ENCODE results near the gene FRY.
A peak's percentile ranks its signal among the peaks of the same experiment; 100 is the strongest.
"Not testable (repeated sequence)": the region's sequence is repeated elsewhere in the genome, so short reads cannot be mapped to it uniquely, and the experiment has no call there.

FRY gene

DNA sequence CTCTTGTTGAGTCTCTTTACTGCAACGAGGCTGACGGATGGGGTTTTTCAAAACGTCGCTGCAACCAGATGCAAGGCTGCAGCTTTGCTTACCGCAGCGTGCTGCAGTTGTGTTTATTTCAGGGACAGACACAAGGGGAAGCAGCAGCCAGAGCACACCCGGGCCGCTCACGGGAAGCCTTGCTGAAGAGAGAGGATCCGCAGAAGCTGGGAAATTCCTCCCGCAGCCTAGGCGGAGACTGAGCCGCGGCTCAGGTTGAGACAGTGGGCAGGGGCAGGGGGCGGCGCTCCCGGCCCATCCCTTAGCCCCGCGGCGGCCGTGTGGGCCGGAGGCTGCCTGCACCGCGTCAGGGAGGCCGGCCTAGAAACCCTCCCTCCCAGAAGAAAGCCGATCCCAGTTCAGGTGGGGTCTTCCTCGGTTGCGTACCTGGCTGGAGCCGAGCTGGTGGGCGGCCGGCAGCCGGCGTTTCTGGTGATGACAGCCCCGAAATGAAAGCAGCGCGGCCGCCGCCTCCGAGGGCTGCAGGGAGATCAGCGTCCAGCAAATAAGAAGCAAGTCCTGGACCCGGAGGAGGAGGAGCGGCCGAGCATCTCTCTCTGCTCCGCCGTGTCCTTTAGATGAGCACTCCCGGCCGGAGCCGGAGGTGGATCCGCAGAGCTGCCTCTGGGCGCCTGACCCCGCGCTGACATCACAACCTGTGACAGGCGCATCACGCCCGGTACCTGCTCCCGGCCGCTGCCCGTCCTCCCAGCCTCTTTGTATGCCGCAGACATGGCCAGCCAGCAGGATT lies at the start of gene FRY:
Gene FRY (plus strand): TSS at position 750 of the 790 bp plus-strand sequence. CDS start 22 bp downstream, at position 772.
- Histone ChIP-seq H3K27ac (peak within 1 kb of the TSS in 20 of 21 experiments; percentile 15 to 84 (median 62)), H3K4me3 (peak within 1 kb of the TSS; percentile 49 to 77 (median 66))

DNA sequence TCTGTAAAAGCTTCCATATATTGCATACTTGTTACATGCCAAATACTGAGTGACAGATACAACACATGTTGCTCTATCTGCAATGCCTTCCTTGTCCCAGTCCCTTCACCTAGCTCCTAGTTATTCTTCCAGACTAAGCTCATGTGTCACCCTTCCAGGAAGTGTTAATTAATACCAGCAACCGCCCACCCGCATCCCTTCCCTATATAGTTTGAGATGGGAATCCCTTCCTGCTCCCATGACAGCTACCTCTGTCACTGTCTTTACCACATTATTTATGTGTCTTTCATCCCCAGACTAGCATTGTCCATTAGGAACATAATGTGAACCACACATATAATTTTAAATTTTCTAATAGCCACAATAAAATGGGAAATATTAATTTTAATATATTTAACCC lies 49.5 kb upstream of the FRY start:
- Histone ChIP-seq H3K4me3 (no peak overlapping the region), H3K27ac (no peak overlapping the region)

DNA sequence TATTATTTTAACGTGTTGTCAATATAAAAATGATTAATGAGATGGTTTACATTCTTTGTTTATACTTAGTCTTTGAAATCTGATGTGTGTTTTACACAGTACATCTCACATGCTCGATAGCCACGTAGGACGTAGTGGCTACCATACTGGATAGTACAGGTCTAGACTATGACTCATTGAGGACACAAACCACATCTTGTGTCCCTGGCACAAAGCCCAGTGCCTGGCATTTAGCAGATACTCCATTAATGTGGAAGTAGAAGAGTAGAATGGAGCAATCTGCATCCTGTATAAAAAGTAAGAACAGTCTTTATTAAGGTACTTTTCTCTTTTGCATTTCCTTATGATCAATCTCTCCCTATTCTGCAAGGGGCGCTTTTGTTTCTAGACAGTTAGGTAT lies 49.0 kb upstream of the FRY start:
- H3K4me3 ChIP-seq: no peak overlapping the region

DNA sequence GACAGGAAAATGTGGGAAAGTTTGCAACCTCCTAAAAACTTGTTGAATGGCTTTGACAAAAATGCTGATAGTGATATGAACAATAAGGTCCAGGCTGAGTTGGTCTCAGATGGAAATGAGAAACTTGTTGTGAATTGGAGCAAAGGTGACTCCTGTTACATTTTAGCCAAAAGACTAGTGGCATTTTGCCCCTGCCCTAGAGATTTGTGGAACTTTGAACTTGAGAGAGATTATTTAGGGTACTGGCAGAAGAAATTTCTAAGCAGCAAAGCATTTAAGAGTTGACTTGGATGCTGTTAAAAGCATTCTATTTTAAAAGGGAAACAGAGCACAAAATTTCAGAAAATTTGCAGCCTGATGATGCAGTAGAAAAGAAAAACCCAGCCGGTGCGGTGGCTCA lies 47.9 kb upstream of the FRY start:
- H3K27ac ChIP-seq, H3K4me3 ChIP-seq: not testable (repeated sequence)

More for the DNA sequence above, 49.0 kb upstream of the FRY start:
- H3K27ac ChIP-seq: no peak overlapping the region

DNA sequence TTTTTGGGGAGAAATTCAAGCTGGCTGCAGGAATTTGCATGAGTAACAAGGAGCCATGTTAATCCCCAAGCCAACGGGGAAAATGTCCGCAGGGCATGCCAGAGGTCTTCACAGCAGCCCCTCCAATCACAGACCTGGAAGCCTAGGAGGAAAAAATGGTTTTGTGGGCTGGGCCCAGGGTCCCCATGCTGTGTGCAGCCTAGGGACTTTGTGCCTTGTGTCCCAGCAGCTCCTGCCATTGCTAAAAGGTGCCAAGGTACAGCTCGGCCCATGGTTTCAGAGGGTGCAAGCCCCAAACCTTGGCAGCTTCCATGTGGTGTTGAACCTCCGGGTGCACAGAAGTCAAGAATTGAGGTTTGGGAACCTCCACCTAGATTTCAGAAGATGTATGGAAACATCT lies 47.2 kb upstream of the FRY start:
- not testable (repeated sequence) for H3K4me3 ChIP-seq

DNA sequence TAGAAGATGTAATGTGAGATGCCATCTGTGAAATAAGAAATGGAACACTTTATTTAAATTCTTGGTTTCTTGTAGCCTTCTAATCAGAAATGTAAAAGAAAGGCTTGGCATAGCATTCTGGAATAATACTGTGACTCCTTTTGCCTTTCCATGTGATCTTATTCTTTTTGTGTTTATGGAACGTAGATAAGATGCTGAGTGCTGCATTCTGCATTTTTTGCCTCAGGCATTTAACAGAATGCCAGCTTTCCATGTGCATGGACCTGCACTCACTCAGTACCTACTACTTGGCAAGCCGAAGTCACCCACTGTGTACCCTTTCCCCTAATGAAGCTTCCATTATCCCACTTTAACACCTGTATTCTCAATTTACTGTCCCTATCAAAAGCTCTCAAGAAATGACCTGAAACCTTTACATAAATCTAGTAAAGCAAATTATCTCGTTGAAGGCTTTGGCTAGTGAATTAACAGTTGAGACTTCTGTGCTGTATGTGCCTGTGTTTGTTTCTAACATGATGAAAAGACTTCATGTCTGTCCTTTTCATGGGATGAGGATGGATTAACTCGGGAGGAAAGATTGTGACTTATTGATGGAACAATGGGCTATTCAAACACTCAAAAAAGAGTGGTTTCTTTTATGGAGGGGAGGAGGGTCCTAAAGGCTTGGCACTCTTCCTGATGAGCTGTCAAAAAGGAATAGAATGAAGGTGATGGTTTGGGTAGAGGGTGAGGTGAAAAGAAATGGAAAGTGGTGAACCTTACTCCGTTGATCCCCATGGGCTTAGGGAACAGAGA lies 44.7 kb upstream of the FRY start:
- H3K27ac ChIP-seq: peak overlapping the region in 1 of 21 experiments; percentile 9
- H3K4me3 ChIP-seq: no peak overlapping the region

More for the DNA sequence above, 47.2 kb upstream of the FRY start:
- H3K27ac ChIP-seq: peak overlapping the region in 1 of 21 experiments; percentile 1

DNA sequence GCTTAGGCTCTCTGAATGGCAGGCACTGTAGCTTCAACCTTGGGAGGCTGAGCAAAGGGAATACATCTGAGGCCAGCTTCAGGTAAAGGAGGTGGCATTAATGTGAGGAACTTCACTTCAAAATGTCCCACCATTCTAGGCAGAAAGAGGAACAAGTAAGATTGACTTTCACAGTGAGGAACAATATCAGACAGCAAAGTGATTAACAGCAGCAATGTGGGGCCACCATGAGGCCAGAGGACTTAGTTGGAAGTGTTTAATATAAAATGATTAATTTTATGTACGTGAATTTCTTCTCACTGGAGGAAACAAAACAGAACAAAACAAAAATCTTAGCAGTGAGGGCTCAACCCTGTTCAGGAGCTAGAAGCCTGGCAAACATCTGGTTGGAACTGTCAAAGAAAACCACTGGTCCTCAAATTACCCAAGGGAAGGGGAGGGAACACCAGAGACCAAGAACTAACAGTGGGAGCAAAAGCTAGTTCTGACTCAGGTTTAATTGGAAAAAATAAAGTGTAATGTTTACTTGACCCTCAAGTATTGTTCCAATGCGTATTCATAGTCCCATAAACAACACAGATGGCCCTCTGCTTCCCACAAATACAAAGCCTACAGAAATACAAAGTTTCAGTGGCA lies 43.9 kb upstream of the FRY start:
- no peak overlapping the region for H3K4me3 ChIP-seq
- H3K27ac ChIP-seq: no peak overlapping the region

DNA sequence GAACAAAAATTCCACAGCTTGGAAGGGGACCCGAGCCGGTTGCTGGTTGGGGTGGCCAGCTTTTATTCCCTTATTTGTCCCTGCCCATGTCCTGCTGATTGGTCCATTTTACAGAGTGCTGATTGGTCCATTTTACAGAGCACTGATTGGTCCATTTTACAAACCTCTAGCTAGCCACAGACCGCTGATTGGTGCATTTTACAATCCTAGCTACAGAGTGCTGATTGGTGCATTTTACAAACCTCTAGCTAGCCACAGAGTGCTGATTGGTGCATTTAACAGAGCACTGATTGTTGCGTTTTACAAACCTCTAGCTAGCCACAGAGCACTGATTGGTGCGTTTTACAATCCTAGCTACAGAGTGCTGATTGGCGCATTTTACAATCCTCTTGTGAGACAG lies 37.2 kb upstream of the FRY start:
- H3K27ac ChIP-seq, H3K4me3 ChIP-seq: not testable (repeated sequence)

DNA sequence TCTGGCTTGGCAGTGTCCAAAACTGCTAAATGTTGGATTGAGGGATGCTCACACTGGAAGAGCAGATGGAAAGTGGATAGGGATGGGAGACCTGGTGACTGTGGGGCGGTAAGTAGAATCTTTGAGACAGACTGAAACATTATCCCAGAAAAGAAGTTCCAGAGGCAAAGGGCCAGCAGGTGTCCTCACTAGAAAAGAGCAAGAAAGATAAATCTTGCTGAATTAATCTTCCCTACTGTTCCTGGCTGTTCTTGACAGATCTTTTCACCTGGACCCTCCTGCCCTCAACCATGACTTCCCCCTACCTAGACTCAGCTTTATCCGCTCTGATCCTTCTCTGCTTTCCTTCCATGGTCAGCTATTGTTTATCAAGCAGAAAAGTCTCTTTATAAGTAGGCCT lies 35.0 kb upstream of the FRY start:
- no peak overlapping the region for H3K4me3 ChIP-seq
- H3K27ac ChIP-seq: no peak overlapping the region

DNA sequence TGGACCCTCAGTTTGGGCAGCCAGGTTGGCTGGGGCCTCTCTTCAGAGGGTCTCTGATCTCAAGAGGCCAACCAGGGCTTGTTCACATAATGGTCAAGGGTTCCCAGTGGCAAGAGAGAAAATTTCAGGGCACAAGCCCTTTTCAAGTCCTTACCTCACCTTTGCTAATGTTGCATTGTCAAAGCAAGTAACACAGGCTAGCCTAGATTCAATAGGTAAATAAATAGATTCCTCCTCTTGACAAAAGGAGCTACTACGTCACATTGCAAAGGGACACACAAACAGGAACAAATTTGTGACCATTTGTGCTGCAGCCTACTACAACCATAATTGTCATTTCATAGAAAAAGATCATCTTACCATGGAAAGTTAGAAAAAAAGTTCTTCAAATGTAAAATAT lies 33.9 kb upstream of the FRY start:
- Histone ChIP-seq H3K4me3 (no peak overlapping the region), H3K27ac (no peak overlapping the region)

DNA sequence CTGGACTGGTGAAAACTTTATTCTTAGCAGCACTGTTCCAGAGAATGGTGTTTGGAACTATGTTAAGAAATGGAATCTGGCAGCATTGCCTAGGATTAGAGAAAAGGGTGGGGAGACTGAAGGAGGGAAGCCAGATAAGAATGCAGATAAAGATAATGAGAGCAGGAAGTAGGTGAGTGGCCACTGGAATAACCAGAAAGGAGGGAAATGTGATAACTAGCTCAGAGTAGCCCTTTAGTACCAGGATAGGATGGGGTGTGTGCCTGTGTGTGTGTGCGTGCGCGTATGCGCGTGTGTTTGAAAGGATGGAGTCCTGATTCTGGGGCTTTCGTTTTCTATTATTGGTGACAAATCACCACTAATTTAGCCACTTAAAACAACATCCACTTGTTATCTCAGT lies 33.4 kb upstream of the FRY start:
- H3K4me3 ChIP-seq: no peak overlapping the region
- H3K27ac ChIP-seq: no peak overlapping the region

DNA sequence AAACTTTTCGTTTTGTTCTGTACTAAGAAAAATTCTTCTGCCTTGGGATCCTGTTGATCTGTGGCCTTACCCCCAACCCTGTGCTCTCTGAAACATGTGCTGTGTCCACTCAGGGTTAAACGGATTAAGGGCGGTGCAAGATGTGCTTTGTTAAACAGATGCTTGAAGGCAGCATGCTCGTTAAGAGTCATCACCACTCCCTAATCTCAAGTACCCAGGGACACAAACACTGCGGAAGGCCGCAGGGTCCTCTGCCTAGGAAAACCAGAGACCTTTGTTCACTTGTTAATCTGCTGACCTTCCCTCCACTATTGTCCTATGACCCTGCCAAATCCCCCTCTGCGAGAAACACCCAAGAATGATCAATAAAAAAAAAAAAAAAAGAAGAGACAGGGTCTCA lies 30.8 kb upstream of the FRY start:
- not testable (repeated sequence) for H3K27ac ChIP-seq, H3K4me3 ChIP-seq

DNA sequence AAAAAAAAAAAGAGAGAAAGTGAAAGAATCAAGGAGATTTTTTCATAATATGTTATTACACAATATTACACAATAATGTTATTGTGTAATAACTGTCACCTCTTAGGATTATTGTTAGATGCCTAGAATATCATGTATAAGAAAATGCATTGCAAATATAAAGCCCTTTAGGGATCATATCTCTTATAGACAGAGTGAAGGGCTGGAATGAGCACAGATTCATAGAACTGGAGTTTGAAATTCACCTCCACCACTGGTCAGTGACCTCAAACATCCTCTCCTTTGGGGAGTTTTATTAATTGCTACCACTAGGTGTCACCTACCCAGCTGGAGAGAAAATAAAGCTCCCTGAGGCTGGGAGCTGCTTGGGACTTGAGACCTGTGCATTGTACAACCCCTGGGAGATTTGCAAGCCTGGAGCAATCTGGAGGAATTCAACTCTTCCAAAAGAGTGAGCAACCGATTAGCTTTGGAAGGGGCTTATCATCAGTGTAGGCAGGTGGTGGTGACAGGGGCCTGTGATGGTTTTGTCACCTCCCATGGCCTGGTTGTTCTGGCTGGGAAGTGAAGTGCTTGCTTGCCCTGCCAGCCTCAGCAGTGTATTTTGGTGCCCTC lies 30.3 kb upstream of the FRY start:
- no peak overlapping the region for H3K4me3 ChIP-seq
- H3K27ac ChIP-seq: no peak overlapping the region

DNA sequence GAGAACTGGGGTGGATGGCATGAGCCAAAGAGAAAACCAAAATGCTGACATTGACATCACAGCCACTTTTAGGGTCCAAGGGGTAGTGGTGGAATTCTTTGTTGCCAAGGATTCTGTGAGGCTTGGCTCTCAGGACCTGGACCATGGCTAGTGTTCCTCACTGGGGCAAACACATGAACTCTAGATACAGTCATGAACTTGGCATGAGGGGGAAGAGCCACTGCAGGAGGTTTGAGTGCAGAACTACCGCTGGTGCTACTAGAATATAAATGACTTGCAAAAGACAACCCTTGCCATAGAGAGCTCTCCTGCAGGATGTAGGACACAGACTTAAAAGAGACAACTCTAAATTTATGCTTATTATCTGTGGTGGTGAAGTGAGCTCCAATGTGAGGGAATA lies 29.8 kb upstream of the FRY start:
- H3K4me3 ChIP-seq: no peak overlapping the region

DNA sequence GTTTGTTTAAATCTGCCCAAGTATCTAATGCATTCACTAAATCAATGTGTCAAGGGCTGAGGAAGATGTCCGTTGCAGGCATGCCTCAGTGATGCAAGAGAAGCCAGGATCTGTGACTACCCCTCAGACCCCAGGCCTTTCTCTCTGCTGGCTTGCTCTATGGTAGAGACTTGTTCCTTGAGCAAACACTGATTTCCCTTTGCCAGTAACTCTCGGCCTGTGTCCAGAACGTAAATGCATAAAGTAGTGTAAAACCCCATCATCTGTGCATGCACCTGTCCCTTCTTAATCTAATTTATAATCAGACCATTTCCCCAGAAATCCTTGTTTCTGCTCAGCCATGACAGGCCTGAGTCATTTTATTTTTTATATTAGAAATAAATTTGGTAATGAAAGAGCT lies 28.7 kb upstream of the FRY start:
- H3K27ac ChIP-seq: no peak overlapping the region
- no peak overlapping the region for H3K4me3 ChIP-seq

More for the DNA sequence above, 29.8 kb upstream of the FRY start:
- no peak overlapping the region for H3K27ac ChIP-seq

DNA sequence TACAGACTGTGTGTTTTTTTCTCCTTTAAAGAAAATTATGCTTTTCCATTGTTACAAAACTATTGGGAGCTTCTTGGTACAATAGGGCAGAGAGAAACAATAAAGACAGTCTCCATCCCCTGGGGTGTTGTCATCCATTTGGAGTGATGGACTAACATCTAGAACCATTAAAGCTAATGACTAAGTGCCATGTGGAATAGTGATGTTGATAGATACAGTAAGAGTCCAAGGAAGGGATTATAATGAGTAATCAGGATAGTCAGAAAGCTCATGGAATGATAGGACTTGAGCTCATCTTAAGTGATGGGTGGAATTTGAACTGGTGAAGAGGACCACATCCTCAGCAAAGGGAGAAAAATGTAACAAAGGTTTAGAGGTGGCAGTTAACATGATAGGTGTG lies 24.1 kb upstream of the FRY start:
- no peak overlapping the region for H3K4me3 ChIP-seq
- no peak overlapping the region for H3K27ac ChIP-seq

DNA sequence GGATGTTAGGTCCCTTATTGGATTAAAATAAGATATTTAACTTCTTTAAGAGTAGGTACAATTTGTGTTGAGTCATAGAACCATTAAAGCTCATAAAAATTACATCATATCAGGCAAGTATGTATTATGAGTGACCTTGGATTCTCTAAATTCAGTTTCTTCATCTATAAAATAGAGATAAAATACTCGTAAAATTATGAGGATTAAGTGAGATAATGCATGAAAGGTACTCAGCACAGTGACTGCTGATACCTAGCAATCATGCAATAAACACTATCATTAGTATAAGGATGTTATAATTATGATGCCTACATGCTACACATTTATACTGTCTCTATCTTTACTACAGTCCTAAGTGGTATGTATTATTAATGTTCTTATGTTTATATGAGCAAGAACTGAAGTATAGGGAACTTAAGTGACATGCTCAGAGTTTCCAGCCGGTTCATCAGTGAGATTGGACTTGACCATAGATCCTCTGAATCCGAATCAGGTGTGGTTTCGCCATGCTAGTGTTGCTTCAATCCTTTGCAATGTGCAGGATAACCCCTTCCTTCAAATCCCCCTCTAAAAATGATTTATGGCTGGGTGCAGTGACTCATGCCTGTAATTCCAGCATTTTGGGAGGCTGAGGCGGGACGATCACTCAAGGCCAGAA lies 22.9 kb upstream of the FRY start:
- Histone ChIP-seq H3K27ac (no peak overlapping the region), H3K4me3 (no peak overlapping the region)

DNA sequence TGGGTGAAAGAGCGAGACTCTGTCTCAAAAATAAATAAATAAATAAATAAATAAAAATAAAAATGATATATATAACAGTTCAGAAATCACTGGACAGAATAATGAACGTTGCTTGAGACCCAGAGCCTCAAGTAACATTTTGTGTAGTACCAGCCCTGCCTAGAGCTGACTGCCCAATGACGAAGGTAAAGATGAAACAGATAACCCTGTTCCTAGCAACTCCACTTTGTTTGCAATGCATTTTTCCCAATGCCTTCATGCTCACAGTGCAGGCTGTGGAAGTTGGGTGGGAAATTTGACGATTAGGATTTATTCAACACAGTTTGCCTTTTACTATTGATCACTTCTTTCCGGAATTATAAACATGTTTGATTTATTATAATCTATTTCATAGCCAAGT lies 22.2 kb upstream of the FRY start:
- no peak overlapping the region for H3K27ac ChIP-seq
- H3K4me3 ChIP-seq: no peak overlapping the region

DNA sequence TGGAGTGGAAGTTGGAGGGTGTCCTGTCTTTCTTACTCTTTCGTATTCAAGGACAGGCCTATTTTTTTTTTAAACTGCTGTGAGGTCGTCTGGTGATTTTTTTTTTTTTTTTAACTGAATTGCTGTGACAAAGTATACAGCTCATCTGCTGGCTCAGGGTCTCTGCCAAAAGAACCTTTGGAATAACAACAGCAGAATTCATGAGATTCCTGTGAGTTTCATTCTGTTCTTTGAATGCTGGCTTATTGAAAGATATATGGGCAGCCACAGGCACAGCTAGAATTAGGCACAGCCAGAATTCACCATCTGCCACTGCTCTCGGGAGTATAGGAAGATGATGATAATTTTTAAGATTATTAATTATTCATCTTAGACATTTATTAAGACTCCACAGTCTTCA lies 21.4 kb upstream of the FRY start:
- H3K4me3 ChIP-seq: no peak overlapping the region
- no peak overlapping the region for H3K27ac ChIP-seq

DNA sequence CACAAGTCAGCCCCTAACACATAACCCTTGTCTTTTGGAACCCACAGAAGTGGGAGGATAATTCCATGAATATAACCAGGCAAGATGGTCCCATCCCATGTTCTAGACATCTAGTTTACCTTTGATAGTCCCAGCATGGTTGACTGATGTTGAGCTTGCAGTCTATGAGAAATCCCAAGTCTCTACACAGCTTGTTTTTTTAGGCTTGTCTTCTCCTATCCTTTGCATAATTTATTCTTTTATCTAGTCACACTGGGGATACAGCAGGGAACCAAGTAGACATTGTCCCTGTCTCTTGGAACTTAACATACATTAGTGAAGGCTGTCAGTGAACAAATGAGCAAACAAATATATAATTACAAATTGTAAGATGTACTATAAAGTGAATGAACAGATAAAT lies 19.6 kb upstream of the FRY start:
- H3K4me3 ChIP-seq: no peak overlapping the region

More for the DNA sequence above, 19.6 kb upstream of the FRY start:
- H3K27ac ChIP-seq: no peak overlapping the region

All from skin epidermis (tissue), 12 donors.